Frontal cortex (tissue), 4 donors: ENCODE data around the gene FOXJ2. TPM values are rescaled to one million over a fixed set of nuclear protein-coding genes. Genes with fewer than 3 reads are reported as not detected.
"Not testable (repeated sequence)": the region's sequence is repeated elsewhere in the genome, so short reads cannot be mapped to it uniquely, and the experiment has no call there.

Experiments used
- DNase-seq, 2 donors: peaks; one replicate each; pipeline ENCODE4 v3.0.0; 2012; ENCODE audit warnings: low spot score in 2 of 2
- FAIRE-seq: peaks from 2 replicates; lab custom pipeline; 2012; peaks lifted over from hg19 to GRCh38; lab: Jason Lieb, UNC
- total RNA-seq: library from RNA; depleted of rRNA; stranded (reverse); fragments of >200 nt; gene quantifications from one replicate; pipeline ENCODE4 v1.2.3, GENCODE V29; 2014
- donor health status: control.
- donor health status: control.
- donor health status: control.

FOXJ2 gene
- total RNA-seq: 6.1 TPM

DNA sequence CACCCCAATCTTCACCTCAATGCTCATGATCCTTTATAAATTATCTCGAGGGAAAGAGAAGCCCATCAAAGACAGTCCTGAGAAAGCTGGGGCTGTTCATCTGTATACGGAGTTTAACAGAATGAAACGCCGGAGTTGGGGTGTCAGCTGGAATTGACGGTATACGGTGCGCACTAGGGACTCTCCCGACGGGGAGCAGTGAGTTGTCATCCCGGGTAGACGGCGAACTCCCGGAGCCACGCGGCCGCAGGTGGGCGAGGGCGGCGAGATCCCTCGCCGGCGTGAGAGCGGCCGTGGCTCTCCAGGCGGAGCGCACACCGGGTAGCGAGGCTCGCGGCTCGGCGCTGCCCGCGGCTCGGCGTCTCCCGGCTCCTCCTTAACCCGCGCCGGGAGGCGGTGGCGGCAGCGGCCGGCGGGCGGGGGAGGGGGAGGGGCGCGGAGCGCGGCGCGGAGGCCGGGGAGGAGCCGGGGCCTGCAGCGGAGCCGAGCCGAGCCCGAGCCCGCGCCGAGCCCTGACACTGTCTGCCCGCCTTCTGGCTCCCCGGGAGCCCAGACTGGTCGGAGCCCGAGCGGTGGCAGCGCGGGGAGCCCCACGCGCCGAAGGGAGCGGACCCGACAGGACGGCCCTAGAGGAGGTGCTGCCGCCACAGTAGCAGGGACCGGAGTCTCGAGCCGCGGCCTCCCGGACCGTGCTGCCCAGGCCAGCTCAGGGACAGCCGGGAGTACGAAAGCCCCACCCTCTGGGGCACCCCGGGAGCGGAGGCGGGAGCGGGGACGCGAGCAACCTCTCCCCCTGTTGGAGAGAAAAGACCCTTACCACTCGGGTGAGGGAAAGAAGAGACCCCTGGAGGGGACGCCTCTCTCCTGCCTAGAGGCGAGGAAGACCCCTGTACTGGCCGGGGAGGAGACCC is at the start of gene FOXJ2:
FOXJ2 (plus strand) TSS at position 475 of the 911 bp plus-strand sequence. CDS start 7,117 bp downstream, outside the sequence.
- DNase-seq (peak; percentile 83 to 89), FAIRE-seq (no peak)

DNA sequence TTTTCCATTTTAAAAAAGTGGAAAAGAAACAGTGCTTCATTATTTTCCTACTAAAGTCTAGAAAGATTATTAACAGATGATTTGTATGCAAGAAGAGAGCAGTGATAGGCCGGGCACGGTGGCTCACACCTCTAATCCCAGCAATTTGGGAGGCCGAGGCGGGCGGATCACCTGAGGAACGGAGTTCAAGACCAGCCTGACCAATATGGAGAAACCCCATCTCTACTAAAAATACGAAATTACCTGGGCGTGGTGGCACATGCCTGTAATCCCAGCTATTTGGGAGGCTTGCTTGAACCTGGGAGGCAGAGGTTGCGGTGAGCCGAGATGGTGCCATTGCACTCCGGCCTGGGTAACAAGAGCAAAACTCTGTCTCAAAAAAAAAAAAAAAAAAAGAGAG is 49.5 kb upstream of the FOXJ2 start:
- DNase-seq, FAIRE-seq: not testable (repeated sequence)

DNA sequence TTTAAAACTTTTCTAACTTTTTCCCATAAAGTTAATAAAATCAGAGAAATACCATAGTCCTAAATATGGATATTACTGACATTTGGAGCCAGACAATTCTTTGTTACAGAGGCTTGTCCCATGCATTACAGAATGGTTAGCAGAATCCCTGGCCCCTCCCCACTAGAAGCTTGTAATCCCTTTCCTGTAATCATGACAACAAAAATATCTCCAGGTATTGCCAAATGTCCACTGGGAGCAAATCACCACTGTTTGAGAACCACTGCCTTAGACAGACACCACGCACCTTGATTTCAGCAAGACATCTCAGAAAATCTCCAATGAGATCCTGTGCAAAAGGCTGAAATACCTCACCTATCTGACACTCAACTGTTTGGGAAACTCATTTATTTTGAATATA is 49.1 kb upstream of the FOXJ2 start:
- not testable (repeated sequence) for FAIRE-seq, DNase-seq

GRCh38 chr12:7984900-7985299 is 47.6 kb upstream of the FOXJ2 start:
- FAIRE-seq (no peak), DNase-seq (no peak)

GRCh38 chr12:7985802-7986418 is 46.6 kb upstream of the FOXJ2 start:
- FAIRE-seq: no peak

GRCh38 chr12:7989827-7990491 is 42.6 kb upstream of the FOXJ2 start:
- no peak for DNase-seq
- FAIRE-seq: no peak

More at GRCh38 chr12:7985802-7986418, 46.6 kb upstream of the FOXJ2 start:
- no peak for DNase-seq

GRCh38 chr12:7991535-7991934 is 41.0 kb upstream of the FOXJ2 start:
- FAIRE-seq: no peak
- no peak for DNase-seq

GRCh38 chr12:7994731-7995205 is 37.7 kb upstream of the FOXJ2 start:
- DNase-seq (no peak), FAIRE-seq (no peak)

- FAIRE-seq (no peak), DNase-seq (peak in 1 of 2 donors; percentile 64)
Measured at GRCh38 chr12:7995266-7995963, 37.1 kb upstream of the FOXJ2 start.

DNA sequence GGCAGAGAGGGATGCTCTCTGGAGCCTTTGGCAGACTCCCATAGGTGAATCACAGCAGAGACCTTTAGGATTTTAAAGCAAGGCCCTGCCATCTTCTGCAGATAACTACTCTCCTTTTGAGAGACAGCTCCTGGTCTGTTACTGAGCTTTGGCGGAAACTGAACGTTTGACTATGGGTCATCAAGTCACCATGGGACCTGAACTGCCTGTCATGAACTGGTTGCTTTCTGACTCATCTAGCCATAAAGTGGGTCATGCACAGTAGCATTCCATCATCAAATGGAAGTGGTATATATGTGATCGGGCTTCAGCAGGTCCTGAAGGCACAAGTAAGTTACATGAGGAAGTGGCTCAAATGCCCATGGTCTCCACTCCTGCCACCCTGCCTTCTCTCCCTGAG is 31.7 kb upstream of the FOXJ2 start:
- FAIRE-seq, DNase-seq: not testable (repeated sequence)

DNA sequence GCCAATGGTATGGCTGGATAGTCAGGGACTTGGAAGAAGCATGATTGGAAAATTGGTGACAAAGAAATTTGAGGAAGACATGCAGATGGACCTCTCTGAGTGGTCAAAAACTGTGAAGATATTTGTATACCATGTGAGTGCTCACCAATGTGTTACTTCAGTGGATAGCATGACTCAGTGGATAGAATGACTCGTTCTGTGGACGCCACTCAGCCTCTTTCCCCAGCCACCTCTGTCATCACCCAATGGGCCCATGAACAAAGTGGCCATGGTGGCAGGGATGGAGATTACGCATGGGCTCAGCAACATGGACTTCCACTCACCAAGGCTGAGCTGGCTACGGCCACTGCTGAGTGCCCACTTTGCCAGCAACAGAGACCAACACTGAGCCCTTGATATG is 31.0 kb upstream of the FOXJ2 start:
- DNase-seq, FAIRE-seq: not testable (repeated sequence)

- not testable (repeated sequence) for FAIRE-seq
Measured at GRCh38 chr12:8004897-8005296, 27.6 kb upstream of the FOXJ2 start.

DNA sequence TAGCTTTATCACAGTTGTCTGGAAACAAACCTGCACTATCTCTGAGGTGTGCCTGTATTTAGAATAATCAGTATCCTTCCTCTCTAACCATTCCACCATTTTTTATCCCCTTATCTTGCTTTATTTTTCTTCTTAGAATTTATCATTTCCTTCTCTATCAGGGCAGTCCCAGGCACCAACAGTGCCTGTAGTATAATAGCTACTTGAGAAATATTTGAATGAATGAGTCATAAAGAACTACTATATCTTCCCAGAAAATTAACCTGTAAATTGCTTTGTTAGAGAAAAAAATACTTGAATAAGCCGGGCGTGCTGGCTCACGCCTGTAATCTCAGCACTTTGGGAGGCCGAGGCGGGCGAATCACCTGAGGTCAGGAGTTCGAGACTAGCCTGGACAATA is 21.2 kb upstream of the FOXJ2 start:
- DNase-seq: no peak
- no peak for FAIRE-seq

More at GRCh38 chr12:8004897-8005296, 27.6 kb upstream of the FOXJ2 start:
- not testable (repeated sequence) for DNase-seq

DNA sequence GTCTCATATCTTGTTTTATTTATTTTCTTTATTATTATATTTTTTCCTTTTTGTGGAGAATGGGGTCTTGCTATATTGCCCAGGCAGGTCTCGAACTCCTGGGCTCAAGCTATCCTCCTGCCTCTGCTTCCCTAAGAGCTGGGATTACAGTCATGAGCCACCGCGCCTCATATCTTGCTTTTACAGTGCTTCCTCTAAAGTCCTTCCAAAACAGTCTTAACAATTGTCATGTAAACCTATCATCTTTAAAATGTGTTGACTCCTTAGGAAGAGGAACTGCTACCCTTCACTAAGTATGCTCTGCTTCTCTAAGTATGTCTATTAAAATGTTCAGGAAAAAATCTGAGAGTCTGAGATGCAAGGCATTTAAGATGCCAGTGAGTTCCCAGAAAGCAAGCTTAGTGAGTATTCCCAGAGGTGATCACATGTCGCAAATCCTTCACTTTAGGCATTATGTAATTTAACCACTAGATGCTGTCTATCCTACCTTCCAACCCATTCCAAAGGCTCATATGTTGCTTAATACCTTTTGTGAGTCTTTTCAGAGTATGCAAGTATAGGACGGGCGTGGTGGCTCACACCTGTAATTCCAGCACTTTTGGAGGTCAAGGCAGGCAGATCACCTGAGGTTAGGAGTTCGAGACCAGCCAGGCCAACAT is 19.7 kb upstream of the FOXJ2 start:
- no peak for DNase-seq
- FAIRE-seq: no peak

GRCh38 chr12:8014836-8015235 is 17.7 kb upstream of the FOXJ2 start:
- DNase-seq: no peak
- no peak for FAIRE-seq

GRCh38 chr12:8018213-8018612 is 14.3 kb upstream of the FOXJ2 start:
- DNase-seq, FAIRE-seq: not testable (repeated sequence)

DNA sequence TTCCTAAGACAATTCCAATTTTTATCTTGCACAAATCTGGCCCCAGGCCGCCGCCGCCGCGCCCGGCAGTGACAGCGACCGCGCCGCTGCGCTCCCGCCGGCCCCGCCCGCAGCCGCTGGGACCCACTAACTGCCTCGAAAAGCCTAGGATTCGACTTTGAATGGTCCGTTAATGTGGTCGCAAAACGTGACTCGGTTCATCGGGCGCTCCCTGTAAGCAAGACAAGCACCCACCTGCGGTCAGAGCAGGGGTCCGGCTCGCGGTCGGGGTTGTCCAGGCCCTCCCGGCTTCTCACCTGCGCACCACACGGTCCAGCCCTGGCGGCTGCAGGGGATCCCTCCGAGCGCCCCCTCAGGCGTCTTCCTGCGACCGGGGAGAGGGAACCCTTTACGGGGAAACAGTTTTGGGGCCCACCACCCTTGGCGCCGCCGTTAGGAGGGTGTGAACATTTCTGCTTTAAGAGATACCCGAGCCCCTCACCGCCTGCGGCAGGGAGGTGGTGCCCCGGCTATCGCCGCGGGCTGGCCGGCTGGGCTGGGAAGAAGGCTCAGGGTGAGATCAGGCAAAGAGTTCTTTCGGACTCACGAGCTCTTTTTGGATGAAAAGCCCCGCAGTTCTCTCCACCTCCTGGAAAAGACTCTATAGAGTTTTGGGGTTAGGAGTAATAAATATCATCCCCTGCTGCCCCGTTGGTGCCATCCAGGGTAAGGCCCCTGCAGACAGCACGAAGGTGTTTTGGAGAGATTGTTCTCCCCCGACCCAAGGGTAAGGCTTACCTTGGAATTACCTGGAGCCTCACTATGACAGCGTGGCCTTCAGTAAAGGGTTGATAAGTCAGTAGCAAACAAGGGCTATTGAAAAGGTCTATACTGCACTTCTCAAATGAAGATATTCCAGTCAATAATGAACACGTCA is 13.6 kb upstream of the FOXJ2 start:
- FAIRE-seq (no peak), DNase-seq (no peak)

DNA sequence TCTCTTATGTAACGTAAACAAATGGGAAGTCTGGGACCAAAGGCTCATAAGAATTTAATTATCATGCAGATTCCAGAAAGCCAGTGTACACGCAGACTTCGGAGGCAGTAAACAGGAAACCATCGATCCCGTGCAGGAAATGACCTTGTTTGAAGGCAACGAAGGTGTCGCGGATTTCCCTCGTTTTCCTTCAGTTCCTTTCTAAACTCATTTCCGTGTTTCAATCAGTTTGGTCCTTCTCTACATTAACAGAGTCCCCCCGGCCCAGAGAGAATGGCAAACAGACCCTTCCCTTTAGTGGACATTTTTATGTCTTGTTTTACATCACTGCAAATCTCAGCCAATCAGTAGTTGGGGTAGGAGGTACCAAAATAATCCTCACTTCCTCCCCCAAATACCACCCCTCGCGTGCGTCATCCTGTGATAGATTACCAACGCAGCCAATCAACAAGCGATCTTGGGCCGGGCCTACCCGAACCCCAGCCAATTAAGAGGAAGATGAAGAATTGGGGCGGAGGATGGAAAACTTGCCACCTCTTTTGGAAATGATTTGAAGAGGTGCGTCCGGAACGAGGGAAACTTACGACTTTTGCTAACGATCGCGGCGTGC is 6.1 kb upstream of the FOXJ2 start:
- FAIRE-seq: peak; percentile 99
- peak; percentile 89 to 91 for DNase-seq
